ENCODE results near the gene KIF1C. TPM values are rescaled to one million over a fixed set of nuclear protein-coding genes. Genes with fewer than 3 reads are reported as not detected.

Gene KIF1C
- total RNA-seq = 10 to 100 TPM; 49.9 to 51.1 TPM

DNA sequence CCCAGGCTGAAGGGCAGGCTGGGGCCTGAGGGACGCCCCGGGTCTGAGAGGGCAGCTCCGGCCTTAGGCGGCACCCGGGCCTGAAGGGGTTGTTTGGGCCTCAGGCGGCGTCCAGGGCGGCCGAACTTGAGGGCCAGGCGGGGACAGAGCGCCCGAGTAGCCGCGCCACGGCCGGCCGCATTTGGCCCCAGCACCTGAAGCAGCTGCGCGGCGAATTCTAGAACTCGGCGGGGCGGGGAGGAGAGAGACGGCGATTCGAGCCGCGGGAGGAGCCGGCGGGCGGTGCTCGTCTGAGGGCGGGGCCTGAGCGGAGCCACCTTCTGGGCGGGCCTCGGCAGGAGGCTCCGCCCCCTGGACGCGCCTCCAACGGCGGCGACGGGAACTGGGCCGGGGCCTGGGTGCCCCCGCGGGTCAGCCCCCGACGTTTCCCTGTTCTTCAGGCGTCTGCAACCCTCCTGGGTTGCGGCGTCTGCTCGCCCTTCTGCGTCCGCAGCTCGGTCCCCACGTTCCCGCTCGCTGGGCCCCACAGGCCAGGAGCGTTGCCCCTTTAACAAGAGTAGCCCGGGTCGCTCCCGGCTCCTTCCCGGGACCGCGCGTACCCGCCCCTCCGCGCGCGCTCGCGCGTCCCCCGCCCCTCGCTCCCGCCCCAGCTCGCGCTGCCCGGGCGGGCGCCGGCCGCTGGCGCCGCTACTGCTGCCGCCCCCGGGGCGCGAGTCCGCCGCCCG, at the start of gene KIF1C, which contains the start of gene INCA1:
Gene KIF1C, plus strand, starts transcription at position 649 of the 725 bp plus-strand sequence. CDS start 2,297 bp downstream, outside the sequence.
Gene INCA1, minus strand, starts transcription at position 221 of the 725 bp plus-strand sequence. CDS start 3,085 bp downstream, outside the sequence.
- H3K4me3 Mint-ChIP-seq = peak within 1 kb of the TSS; percentile 87
- peaks cover 10% of the 10 kb centered on the region for H3K4me1 Mint-ChIP-seq
- H3K27me3 Mint-ChIP-seq = no peaks in the 10 kb centered on the region
- no peaks in the 10 kb centered on the region for H3K9me3 Mint-ChIP-seq
- peak within 1 kb of the TSS; percentile 72 for H3K27ac Mint-ChIP-seq
- no peaks in the 10 kb centered on the region for H3K36me3 Mint-ChIP-seq
- DNase-seq = peak; percentile 92

DNA sequence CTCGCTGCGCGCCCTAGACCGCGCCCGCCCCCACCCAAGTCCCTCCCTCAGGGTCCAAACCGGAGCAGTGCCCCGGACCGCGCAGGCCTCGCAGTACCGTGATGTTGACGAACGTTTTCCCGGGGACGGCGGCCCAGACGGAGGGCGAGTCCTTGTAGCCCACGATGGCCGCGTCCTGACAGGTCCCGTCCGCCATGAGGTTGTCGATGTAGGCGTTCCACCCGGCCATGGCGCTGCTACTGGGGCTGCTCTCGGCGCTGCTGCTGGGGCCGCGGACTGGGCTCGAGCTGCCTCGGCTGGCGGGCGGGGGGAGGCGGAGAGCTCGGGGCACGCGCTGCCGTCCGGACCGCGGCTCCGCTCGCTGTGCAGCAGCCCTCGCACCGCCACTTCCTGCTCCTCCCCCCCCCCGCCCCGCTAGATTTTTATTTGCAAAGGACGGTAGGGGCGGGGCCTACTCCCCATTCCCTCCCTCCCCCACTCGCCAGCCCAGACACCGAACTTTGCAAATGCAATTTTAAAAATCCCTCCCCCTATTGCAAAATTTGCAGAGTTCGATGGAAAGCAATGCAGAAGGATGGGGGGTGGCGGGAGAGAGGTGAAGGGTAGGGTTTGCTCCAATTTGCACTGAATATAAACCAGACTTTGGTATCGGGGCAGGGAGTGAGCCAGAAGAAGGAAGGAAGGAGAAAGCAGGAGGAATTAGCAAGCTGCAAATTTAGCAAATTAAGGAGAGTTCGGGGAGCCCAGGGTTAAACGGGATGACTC, 49.4 kb upstream of the KIF1C start, which contains the start of gene PFN1:
Gene PFN1, minus strand, starts transcription at position 365 of the 765 bp plus-strand sequence. Its CDS starts 136 bp downstream, at position 229.
- peaks cover 42% of the 10 kb centered on the region for H3K4me1 Mint-ChIP-seq
- peak within 1 kb of the TSS; percentile 94 for H3K4me3 Mint-ChIP-seq
- peaks cover 43% of the 10 kb centered on the region for H3K36me3 Mint-ChIP-seq
- DNase-seq = peak; percentile 88
- no peaks in the 10 kb centered on the region for H3K9me3 Mint-ChIP-seq
- H3K27ac Mint-ChIP-seq = peak within 1 kb of the TSS; percentile 99
- peaks cover 20% of the 10 kb centered on the region for H3K27me3 Mint-ChIP-seq

DNA sequence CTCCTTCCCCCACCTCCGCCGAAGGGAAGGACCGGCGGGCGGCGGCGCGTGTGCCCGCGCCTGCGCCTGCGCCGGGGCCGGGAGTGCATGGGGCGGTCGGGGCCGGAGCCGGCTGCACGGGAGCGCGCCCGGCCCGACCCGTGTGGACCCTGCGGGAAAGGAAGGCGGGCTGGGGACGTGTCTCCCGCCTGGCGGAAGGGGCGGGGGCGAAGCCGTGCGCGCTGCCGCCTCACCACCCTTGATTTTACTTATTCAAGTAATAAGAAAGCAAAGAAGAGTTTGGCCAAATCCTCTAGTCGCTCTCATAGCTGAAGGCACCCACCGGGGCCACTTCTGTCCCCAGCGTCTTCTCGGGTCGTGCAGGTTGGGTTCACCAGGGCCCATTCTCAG, 48.8 kb upstream of the KIF1C start:
- Mint-ChIP-seq H3K4me3 (peak overlapping the region; percentile 94), H3K9me3 (no peaks in the 10 kb centered on the region), H3K27me3 (peaks cover 20% of the 10 kb centered on the region), H3K4me1 (peaks cover 38% of the 10 kb centered on the region), H3K27ac (peak overlapping the region; percentile 99), H3K36me3 (peaks cover 43% of the 10 kb centered on the region)
- DNase-seq = peak; percentile 87

DNA sequence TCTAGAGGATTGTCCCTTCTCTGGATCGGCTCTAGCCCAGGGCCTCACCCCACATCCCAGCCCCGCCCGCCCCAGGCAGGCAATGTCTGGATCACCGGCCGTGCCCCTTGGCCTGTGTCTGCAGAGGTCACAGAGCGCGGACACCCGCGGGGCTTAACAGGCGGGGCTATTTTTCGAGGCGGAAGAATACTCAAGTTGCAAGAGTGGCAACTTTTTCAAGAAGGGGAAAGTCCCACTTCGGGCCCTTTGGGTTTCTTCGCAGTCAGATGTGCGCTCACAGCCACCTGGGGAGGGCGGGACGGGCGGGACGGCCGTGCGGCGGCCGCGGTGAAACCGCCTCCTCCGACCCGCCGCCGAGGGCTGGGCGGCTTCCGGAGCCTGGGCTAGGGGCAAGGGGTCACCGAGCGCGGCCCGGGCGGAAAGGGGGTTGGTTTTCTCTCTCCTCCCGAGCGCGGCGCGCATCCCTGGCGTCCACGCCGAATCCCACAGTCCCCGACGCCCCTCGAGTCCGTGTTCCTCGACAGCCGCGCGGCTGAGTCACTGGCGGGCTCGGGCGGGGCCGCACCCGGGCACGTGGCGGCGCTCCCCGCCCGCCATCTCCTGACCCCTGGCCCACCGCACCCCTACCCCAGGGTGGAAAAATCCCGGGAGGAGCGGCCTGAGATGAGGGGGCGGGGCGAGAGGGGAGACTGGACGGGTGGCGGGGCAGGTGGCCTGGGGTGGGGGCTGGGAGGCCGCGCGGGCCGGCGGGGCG, 48.3 kb upstream of the KIF1C start:
- peak; percentile 80 for DNase-seq
- H3K27me3 Mint-ChIP-seq = peaks cover 16% of the 10 kb centered on the region
- H3K4me3 Mint-ChIP-seq = peak overlapping the region; percentile 94

DNA sequence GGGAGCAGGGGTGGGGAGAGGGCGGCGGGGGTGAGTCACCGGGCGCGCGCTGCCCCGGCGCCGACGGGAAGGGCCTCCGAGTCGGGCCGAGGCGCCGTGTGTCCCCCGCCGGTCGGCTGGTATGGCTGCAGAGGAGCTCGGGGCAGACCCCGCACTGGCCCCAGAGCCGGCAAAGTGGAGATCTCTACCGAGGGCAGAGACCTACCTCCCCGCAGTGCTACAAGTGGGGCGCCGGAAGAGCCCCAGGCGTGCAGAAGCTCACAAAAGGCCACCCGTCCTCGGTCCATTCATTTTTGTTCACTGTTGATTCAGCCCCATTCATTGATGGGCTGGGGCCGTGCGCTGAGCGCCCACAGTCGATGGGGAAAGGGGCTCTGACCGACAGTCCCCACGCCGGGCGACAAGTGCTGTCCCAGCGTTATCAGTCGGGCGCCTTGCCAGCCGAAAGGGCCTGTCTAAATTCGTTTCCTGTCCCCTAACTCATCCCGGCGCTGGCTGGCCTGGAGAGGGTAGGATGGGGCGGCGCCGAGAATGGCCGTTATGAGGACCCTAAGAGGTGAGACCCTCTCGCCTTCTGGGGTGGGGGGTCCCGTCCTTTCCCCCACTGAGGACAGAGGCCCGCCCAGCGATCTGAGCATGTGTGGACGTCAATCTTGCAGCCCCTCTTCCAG, 47.5 kb upstream of the KIF1C start:
- DNase-seq = peak; percentile 48
- Mint-ChIP-seq H3K4me3 (peak overlapping the region; percentile 87), H3K36me3 (peaks cover 32% of the 10 kb centered on the region), H3K27ac (peak overlapping the region; percentile 93), H3K4me1 (peaks cover 27% of the 10 kb centered on the region), H3K9me3 (no peaks in the 10 kb centered on the region), H3K27me3 (peaks cover 9% of the 10 kb centered on the region)

More for the DNA sequence above, 48.3 kb upstream of the KIF1C start:
- Mint-ChIP-seq H3K9me3 (no peaks in the 10 kb centered on the region), H3K4me1 (peaks cover 34% of the 10 kb centered on the region), H3K27ac (peak overlapping the region; percentile 91), H3K36me3 (peaks cover 39% of the 10 kb centered on the region)

DNA sequence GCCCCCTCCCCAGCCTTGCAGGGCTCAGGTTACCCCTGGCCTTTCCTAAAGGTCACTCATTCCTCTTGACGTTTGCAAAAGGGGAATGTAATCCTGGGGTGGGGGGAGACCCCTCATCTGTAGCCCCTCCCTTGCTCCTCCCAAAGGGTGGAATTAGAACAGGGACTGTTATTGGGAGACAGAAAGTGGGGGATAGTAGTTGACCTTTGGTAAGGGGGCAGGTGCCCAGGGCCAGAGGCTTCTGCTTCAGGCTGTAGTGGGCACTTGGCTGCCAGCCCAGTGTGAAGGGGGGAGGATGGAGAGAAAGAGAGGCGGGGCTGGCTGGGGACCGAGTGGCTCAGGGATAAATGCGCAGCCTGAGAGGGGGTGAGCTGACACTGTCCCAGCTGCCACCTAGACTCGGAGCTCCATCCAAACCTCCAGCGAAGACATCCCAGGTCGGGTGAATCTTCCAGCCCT, 47.0 kb upstream of the KIF1C start, which contains the start of gene ENO3:
Gene ENO3, plus strand, starts transcription at position 374 of the 459 bp plus-strand sequence. CDS start 711 bp downstream, outside the sequence.
- Mint-ChIP-seq H3K4me1 (peaks cover 21% of the 10 kb centered on the region), H3K27me3 (peaks cover 3% of the 10 kb centered on the region)

DNA sequence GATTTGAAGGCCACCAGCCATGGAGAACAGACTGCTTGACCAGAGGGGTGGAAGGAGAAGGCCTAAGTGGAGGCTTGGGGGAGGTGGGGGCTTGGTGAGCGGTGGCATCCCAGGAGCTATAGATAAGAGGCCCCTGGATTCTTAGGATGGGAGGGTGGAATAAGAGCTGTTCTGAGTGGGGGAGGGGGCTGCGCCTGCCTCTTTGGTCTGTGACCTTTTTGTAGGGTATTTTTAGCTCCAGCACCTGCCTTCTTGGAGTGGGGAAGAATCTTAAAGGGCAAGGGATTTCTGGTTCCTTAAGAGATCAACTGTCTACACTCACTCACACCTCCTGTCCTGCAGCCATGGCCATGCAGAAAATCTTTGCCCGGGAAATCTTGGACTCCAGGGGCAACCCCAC, 46.3 kb upstream of the KIF1C start:
- no peaks in the 10 kb centered on the region for H3K9me3 Mint-ChIP-seq
- H3K36me3 Mint-ChIP-seq = peaks cover 19% of the 10 kb centered on the region
- peak overlapping the region; percentile 87 for H3K4me3 Mint-ChIP-seq
- no peak for DNase-seq
- H3K27me3 Mint-ChIP-seq = peaks cover 3% of the 10 kb centered on the region
- H3K27ac Mint-ChIP-seq = peak overlapping the region; percentile 16
- H3K4me1 Mint-ChIP-seq = peaks cover 19% of the 10 kb centered on the region

More for the DNA sequence above, 47.0 kb upstream of the KIF1C start, which contains the start of gene ENO3:
- peaks cover 26% of the 10 kb centered on the region for H3K36me3 Mint-ChIP-seq
- H3K9me3 Mint-ChIP-seq = no peaks in the 10 kb centered on the region
- peak within 1 kb of the TSS; percentile 87 for H3K4me3 Mint-ChIP-seq
- peak within 1 kb of the TSS; percentile 93 for H3K27ac Mint-ChIP-seq
- DNase-seq = no peak

DNA sequence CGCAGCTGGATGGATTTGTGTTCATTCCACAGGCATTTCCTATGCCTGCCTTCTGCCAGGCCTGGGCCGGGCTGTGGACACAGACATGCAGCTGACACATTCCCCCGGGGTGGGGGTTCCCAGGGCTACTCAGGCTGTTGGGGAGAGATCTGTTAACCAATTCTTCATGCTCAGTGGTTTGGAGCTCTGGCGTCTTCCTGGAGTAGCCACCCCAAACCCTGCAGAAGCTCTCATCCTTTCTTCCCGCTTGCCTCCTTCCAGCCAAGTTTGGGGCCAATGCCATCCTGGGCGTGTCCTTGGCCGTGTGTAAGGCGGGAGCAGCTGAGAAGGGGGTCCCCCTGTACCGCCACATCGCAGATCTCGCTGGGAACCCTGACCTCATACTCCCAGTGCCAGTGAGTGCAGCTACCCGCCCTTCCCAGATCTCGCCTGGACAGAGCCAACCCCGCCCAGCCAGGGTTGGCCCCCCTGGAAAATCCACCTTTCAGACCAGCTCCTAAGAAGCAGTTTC, 44.2 kb upstream of the KIF1C start:
- H3K36me3 Mint-ChIP-seq = peaks cover 7% of the 10 kb centered on the region
- H3K4me1 Mint-ChIP-seq = peaks cover 20% of the 10 kb centered on the region
- DNase-seq = no peak
- H3K9me3 Mint-ChIP-seq = no peaks in the 10 kb centered on the region
- no peak overlapping the region for H3K4me3 Mint-ChIP-seq
- H3K27me3 Mint-ChIP-seq = no peaks in the 10 kb centered on the region
- H3K27ac Mint-ChIP-seq = no peak overlapping the region

DNA sequence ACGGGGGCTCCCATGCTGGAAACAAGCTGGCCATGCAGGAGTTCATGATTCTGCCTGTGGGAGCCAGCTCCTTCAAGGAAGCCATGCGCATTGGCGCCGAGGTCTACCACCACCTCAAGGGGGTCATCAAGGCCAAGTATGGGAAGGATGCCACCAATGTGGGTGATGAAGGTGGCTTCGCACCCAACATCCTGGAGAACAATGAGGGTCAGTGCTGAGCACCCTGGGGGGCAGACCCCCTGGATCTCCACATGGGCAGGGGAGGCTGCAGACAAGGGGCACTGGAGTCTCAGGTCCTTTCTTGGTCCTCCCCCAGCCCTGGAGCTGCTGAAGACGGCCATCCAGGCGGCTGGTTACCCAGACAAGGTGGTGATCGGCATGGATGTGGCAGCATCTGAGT, 42.7 kb upstream of the KIF1C start:
- no peak overlapping the region for H3K4me3 Mint-ChIP-seq
- H3K27me3 Mint-ChIP-seq = no peaks in the 10 kb centered on the region
- H3K4me1 Mint-ChIP-seq = peaks cover 20% of the 10 kb centered on the region
- peaks cover 5% of the 10 kb centered on the region for H3K36me3 Mint-ChIP-seq
- no peak overlapping the region for H3K27ac Mint-ChIP-seq
- H3K9me3 Mint-ChIP-seq = no peaks in the 10 kb centered on the region
- DNase-seq = no peak

DNA sequence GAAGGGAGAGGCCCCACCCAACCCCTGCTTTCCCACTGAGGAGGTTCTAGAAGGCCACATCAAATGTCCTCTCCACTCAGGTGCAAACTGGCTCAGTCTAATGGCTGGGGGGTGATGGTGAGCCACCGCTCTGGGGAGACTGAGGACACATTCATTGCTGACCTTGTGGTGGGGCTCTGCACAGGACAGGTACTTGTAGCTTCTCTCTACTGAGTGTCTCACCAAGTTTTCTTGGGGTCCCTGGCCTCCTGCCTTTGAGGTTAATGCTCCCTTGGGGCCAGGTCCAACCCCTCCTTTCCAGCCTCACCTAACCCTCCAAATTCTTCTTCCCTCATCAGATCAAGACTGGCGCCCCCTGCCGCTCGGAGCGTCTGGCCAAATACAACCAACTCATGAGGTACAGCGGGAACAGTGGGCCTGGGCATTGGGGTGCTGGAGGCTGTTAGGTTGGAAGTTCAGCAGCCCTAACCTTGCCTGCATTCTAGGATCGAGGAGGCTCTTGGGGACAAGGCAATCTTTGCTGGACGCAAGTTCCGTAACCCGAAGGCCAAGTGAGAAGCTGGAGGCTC, 41.2 kb upstream of the KIF1C start:
- no peaks in the 10 kb centered on the region for H3K27me3 Mint-ChIP-seq
- H3K36me3 Mint-ChIP-seq = peaks cover 5% of the 10 kb centered on the region
- H3K9me3 Mint-ChIP-seq = no peaks in the 10 kb centered on the region
- H3K27ac Mint-ChIP-seq = no peak overlapping the region
- H3K4me3 Mint-ChIP-seq = no peak overlapping the region
- DNase-seq = peak; percentile 21
- H3K4me1 Mint-ChIP-seq = peaks cover 10% of the 10 kb centered on the region

DNA sequence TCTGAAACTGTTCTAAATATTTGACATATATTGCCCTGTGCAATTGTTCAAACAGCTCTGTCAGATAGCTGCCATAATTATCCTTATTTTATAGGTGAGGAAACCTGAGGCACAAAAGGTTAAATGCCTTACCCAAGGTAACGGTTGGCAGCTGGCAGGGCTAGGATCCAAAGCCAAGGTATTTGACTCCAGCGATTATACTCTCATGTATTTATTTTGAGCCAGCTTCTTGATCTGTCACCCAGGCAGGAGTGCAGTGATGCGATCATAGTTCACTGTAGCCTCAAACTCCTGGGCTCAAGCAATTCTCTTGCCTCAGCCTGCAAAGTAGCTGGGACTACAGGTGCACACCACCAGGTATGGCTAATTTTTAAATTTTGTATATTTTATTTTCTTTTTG, 39.6 kb upstream of the KIF1C start:
- Mint-ChIP-seq H3K27ac (no peak overlapping the region), H3K27me3 (no peaks in the 10 kb centered on the region), H3K9me3 (no peaks in the 10 kb centered on the region), H3K4me3 (no peak overlapping the region), H3K4me1 (peaks cover 7% of the 10 kb centered on the region), H3K36me3 (peaks cover 5% of the 10 kb centered on the region)
- DNase-seq = no peak

DNA sequence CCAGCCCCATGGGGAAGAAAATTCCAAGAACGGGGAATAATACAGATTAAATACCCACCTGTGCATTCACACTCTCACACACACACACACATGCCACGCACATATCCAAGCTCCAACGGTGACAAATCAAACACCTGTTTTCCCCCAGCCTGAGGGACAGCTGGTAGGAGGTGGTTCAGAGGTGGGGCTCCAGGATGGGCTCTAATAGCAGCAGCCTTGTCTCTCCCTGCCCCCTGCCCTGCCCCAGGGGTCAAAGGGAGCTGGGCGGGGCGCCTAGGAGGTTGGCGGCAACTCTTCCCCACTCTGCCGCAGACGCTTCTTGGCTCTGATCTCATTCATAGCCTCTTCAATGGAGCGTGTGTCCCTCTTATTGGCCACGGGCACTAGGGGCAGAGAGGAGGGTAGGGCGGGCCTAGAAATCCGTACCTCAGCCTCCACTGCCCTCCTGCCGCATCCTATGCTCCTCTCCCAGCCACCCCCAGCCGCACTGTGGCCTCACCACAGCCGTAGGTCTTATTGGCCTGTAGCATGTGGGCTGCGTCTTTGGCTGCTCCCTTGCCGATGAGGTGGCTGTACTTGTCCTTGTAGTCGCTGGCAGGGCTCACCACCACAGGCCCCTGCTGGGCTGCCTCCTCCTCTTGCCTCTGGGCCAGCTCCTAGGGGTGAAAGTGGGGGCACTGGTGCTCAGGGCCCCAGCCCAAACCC, 38.3 kb upstream of the KIF1C start:
- no peak overlapping the region for H3K27ac Mint-ChIP-seq
- H3K4me1 Mint-ChIP-seq = peaks cover 6% of the 10 kb centered on the region

DNA sequence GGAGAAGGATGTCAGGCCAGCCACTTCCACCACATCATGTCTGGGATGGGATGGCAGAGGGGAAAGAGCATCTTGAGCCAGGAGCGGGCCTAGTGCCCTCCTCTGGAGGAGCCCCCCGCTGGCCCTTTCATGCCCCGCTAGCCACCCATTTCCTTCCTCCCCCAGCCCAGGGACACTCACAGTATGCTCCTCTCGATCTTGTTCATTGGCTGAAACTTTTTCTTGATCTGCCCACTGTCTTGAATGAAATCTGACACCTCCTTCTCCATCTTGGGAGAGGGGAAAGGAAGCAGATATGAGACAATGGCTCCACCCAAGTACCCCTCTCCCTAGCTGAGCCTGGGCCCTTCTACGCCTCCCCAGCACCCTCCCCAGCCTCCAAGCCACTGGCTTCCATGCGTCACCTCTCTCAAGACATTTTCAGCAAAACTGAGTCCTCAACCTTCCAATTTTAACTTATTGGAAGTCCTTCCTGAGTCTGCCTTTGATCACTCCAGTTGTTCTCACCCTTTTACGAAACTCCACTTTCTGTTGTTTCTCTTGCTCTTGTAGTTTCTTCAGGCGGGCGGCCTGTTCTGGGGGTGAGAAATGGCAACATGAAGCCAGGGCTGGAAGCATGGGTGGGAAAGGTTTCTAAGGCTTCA, 37.3 kb upstream of the KIF1C start:
- Mint-ChIP-seq H3K9me3 (no peaks in the 10 kb centered on the region), H3K4me1 (peaks cover 6% of the 10 kb centered on the region)

More for the DNA sequence above, 38.3 kb upstream of the KIF1C start:
- DNase-seq = no peak
- Mint-ChIP-seq H3K27me3 (no peaks in the 10 kb centered on the region), H3K4me3 (no peak overlapping the region), H3K9me3 (no peaks in the 10 kb centered on the region), H3K36me3 (peaks cover 2% of the 10 kb centered on the region)

More for the DNA sequence above, 37.3 kb upstream of the KIF1C start:
- no peak for DNase-seq
- Mint-ChIP-seq H3K4me3 (no peak overlapping the region), H3K27me3 (no peaks in the 10 kb centered on the region), H3K27ac (no peak overlapping the region), H3K36me3 (peaks cover 6% of the 10 kb centered on the region)

Measured in activated naive CD8-positive, alpha-beta T cell treated with anti-CD3 and anti-CD28 coated beads for 36 hours (primary cell).